Effector memory CD8-positive, alpha-beta T cell (primary cell): ENCODE data around the gene OR51G2.

Experiments used
- ATAC-seq: fragments of 150-1000 bp; cut with Tn5 transposase; replicated peaks from 2 replicates; pipeline ENCODE4 v1.10.0; 2021; ENCODE audit warnings: mild to moderate bottlenecking, moderate library complexity
- DNase-seq, 3 experiments: peaks; one replicate each; pipeline ENCODE4 v3.0.0; 2021
- H3K27ac Mint-ChIP-seq, 2 donors: one replicate each; pipeline ENCODE4 v1.8.0; 2022; ENCODE audit warnings: mild to moderate bottlenecking in 2 of 2, mixed read lengths in 2 of 2, moderate library complexity in 2 of 2
- H3K27me3 Mint-ChIP-seq, 2 donors: one replicate each; pipeline ENCODE4 v1.8.0; 2022; ENCODE audit warnings: mixed read lengths in 2 of 2
- H3K36me3 Mint-ChIP-seq: one replicate; pipeline ENCODE4 v1.8.0; 2022; ENCODE audit warnings: mild to moderate bottlenecking, moderate library complexity, mixed read lengths; ENCODE audit not compliant: insufficient read depth
- H3K4me1 Mint-ChIP-seq, 2 donors: one replicate each; pipeline ENCODE4 v1.8.0; 2022; ENCODE audit warnings: low read depth in 2 of 2, mixed read lengths in 2 of 2
- H3K4me3 Mint-ChIP-seq, 2 donors: one replicate each; pipeline ENCODE4 v1.8.0; 2022; ENCODE audit warnings: mild to moderate bottlenecking in 2 of 2, mixed read lengths in 2 of 2, moderate library complexity in 2 of 2
- H3K9me3 Mint-ChIP-seq, 2 donors: one replicate each; pipeline ENCODE4 v1.8.0; 2022; ENCODE audit warnings: mixed read lengths in 2 of 2

OR51G2 gene

GRCh38 chr11:4891996-4892640 is 27.0 kb downstream of the OR51G2 start:
- no peaks in the 10 kb centered on the region for H3K36me3 Mint-ChIP-seq
- no peak for DNase-seq

DNA sequence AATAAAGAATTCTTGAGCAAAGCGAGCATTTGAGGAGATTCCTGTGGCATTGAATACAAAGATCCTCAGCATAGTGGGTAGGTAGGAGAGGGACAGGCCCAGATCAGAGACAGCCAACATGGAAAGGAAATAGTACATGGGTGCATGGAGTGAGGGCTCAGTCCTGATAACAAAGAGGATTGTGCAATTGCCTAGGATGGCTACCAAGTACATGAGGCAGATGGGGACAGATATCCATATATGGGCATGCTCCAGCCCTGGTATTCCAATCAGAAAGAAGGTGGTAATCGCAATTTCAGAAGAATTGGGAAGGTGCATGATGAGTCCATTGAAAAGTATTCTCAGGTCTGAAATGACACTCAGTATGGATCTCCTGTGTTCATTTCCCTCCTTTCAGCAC is 28.9 kb downstream of the OR51G2 start:
- H3K27me3 Mint-ChIP-seq: peaks cover 9 to 11% of the 10 kb centered on the region in 2 donors
- ATAC-seq (no peak), DNase-seq (no peak)
- peaks cover 3 to 11% of the 10 kb centered on the region in 2 donors for H3K9me3 Mint-ChIP-seq
- H3K27ac Mint-ChIP-seq: no peak overlapping the region
- H3K4me1 Mint-ChIP-seq: no peaks in the 10 kb centered on the region
- no peak overlapping the region for H3K4me3 Mint-ChIP-seq
- H3K36me3 Mint-ChIP-seq: no peaks in the 10 kb centered on the region

More at GRCh38 chr11:4891996-4892640, 27.0 kb downstream of the OR51G2 start:
- Mint-ChIP-seq H3K4me1 (no peaks in the 10 kb centered on the region), H3K9me3 (peaks cover 3 to 11% of the 10 kb centered on the region in 2 donors), H3K4me3 (no peak overlapping the region), H3K27ac (no peak overlapping the region), H3K27me3 (peaks cover 9 to 11% of the 10 kb centered on the region in 2 donors)
- no peak for ATAC-seq

DNA sequence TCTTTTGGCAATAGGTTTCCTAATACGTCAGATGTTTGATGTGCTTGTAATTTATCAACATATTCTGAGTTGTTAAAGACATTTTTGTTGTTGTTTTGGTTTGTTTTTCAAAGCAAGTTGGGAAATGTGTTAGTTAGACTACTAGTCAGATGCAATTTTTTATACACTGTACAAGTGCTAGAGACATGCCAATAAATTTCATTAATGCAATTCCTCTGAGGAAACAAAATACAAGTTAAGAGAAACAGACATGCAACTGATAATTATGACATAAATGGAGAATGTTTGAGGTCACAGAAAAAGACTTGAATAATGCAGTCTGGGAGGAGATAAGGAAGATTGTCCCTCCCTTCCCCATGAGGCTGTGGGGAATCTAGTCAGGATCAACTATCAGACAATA is 31.6 kb downstream of the OR51G2 start:
- H3K9me3 Mint-ChIP-seq: peaks cover 3 to 11% of the 10 kb centered on the region in 2 donors
- no peak for DNase-seq

GRCh38 chr11:4886186-4886585 is 33.0 kb downstream of the OR51G2 start:
- Mint-ChIP-seq H3K27me3 (peaks cover 9 to 11% of the 10 kb centered on the region in 2 donors), H3K9me3 (peaks cover 3 to 11% of the 10 kb centered on the region in 2 donors), H3K36me3 (peaks cover 3% of the 10 kb centered on the region), H3K27ac (no peak overlapping the region), H3K4me3 (no peak overlapping the region), H3K4me1 (no peaks in the 10 kb centered on the region)
- DNase-seq (no peak), ATAC-seq (no peak)

More for the DNA sequence above, 31.6 kb downstream of the OR51G2 start:
- Mint-ChIP-seq H3K36me3 (no peaks in the 10 kb centered on the region), H3K27ac (no peak overlapping the region), H3K4me3 (no peak overlapping the region), H3K27me3 (peaks cover 9 to 11% of the 10 kb centered on the region in 2 donors), H3K4me1 (no peaks in the 10 kb centered on the region)
- ATAC-seq: no peak

DNA sequence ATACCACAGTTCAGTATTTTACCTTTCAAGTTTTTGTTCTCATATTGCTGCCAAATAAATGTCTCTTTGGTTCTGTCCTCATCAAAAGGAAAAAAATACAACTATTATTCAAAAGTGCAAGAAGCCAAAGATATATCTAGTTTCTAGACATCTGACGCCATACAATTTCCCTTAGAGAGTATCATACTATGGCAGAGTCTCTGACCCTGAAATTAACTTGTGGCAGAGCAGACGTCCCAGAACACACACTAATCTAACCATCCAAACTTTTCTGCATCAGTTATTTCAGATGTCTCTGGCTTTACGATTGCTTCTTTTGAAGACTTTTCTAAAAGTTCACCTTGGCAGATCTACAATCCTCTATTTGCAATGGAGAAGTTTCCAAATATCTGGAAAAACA is 34.8 kb downstream of the OR51G2 start:
- ATAC-seq (no peak), DNase-seq (no peak)
- Mint-ChIP-seq H3K4me3 (no peak overlapping the region), H3K27me3 (peaks cover under 1% of the 10 kb centered on the region in 2 donors), H3K36me3 (peaks cover 3% of the 10 kb centered on the region), H3K9me3 (no peaks in the 10 kb centered on the region), H3K27ac (no peak overlapping the region), H3K4me1 (no peaks in the 10 kb centered on the region)

DNA sequence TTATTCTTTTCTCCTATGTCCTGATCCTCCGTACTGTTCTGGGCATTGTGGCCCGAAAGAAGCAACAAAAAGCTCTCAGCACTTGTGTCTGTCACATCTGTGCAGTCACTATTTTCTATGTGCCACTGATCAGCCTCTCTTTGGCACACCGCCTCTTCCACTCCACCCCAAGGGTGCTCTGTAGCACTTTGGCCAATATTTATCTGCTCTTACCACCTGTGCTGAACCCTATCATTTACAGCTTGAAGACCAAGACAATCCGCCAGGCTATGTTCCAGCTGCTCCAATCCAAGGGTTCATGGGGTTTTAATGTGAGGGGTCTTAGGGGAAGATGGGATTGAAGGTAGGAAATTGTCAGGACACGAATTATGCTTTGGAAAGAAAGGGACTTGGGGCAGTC is 36.6 kb downstream of the OR51G2 start:
- no peaks in the 10 kb centered on the region for H3K27me3 Mint-ChIP-seq
- peaks cover 3% of the 10 kb centered on the region for H3K36me3 Mint-ChIP-seq

DNA sequence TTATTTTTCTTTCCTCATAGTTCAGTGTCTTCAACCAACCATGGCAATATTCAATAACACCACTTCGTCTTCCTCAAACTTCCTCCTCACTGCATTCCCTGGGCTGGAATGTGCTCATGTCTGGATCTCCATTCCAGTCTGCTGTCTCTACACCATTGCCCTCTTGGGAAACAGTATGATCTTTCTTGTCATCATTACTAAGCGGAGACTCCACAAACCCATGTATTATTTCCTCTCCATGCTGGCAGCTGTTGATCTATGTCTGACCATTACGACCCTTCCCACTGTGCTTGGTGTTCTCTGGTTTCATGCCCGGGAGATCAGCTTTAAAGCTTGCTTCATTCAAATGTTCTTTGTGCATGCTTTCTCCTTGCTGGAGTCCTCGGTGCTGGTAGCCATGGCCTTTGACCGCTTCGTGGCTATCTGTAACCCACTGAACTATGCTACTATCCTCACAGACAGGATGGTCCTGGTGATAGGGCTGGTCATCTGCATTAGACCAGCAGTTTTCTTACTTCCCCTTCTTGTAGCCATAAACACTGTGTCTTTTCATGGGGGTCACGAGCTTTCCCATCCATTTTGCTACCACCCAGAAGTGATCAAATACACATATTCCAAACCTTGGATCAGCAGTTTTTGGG is 37.2 kb downstream of the OR51G2 start, which contains the start of gene OR51T1:
Gene OR51T1 (plus strand): TSS at position 41 of the 641 bp plus-strand sequence. CDS start 0 bp downstream, at position 41.
- Mint-ChIP-seq H3K4me3 (no peak within 1 kb of the TSS), H3K9me3 (peaks cover 0 to 2% of the 10 kb centered on the region in 2 donors), H3K27ac (no peak within 1 kb of the TSS), H3K36me3 (peaks cover 3% of the 10 kb centered on the region), H3K4me1 (no peaks in the 10 kb centered on the region), H3K27me3 (no peaks in the 10 kb centered on the region)
- ATAC-seq (no peak), DNase-seq (no peak)

More for the DNA sequence above, 36.6 kb downstream of the OR51G2 start:
- no peaks in the 10 kb centered on the region for H3K4me1 Mint-ChIP-seq
- no peaks in the 10 kb centered on the region for H3K9me3 Mint-ChIP-seq
- DNase-seq (no peak), ATAC-seq (no peak)
- H3K27ac Mint-ChIP-seq: no peak overlapping the region
- no peak overlapping the region for H3K4me3 Mint-ChIP-seq

DNA sequence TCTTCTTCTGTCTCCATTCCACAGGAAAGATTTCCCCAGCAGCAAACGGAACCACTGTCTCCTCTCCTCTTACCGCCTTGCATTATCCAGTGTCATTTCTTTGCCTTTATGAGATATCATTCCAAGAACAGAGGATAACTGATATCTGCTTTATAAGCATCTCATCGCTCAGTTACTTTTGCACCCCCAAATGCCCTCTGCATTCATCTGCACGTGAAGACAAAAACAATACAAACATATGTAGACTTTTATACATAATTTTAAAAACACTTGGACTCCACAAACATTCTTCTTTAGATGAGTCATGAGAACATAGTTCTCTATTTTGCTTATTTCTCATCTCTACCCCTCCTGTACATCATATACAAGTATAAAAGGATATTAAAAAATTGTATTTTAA is 38.0 kb downstream of the OR51G2 start:
- Mint-ChIP-seq H3K36me3 (peaks cover 3% of the 10 kb centered on the region), H3K4me3 (no peak overlapping the region), H3K27me3 (no peaks in the 10 kb centered on the region), H3K27ac (no peak overlapping the region), H3K4me1 (no peaks in the 10 kb centered on the region), H3K9me3 (peaks cover 0 to 6% of the 10 kb centered on the region in 2 donors)
- DNase-seq (no peak), ATAC-seq (no peak)

DNA sequence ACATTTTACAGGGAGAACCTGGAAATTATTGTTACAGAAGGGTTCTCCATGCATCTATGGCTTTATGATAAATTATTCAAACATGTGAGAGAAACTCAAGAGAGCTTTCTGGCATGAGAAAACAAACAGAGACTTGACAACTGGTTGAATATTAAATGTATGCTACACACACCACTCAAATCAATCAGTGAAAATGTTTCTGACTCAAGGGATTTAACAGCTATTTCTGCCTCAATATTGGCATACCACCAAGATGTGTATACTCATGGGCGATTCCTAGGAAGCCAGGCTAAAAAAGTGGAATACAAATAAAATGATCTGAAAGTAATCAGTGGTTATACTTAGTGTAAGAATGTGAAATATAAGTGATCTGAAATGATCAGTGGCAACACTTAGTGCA is 53.3 kb downstream of the OR51G2 start:
- H3K4me1 Mint-ChIP-seq: no peaks in the 10 kb centered on the region
- no peaks in the 10 kb centered on the region for H3K36me3 Mint-ChIP-seq
- H3K4me3 Mint-ChIP-seq: no peak overlapping the region
- H3K9me3 Mint-ChIP-seq: no peaks in the 10 kb centered on the region
- no peak overlapping the region for H3K27ac Mint-ChIP-seq
- DNase-seq (no peak), ATAC-seq (no peak)
- no peaks in the 10 kb centered on the region for H3K27me3 Mint-ChIP-seq

- Mint-ChIP-seq H3K4me1 (no peaks in the 10 kb centered on the region), H3K36me3 (no peaks in the 10 kb centered on the region), H3K27ac (no peak overlapping the region), H3K4me3 (no peak overlapping the region), H3K27me3 (no peaks in the 10 kb centered on the region), H3K9me3 (peaks cover 0 to 2% of the 10 kb centered on the region in 2 donors)
- DNase-seq (no peak), ATAC-seq (no peak)
Observed at GRCh38 chr11:4863876-4864275, 55.3 kb downstream of the OR51G2 start.
